A673 (cell line): ENCODE measurements around the gene DDA1. TPM values are rescaled to one million over a fixed set of nuclear protein-coding genes. Genes with fewer than 3 reads are reported as not detected.

Source experiments
- BruUV-seq: library from RNA; stranded (reverse); fragments of 400-500 nt; replicated peaks from 2 replicates; lab custom pipeline; 2021; lab: Mats Ljungman, UMichigan
- CTCF ChIA-PET: fragments of 300-600 bp; sonication (Branson Sonifier 250); formaldehyde crosslinking; loops from one replicate; lab custom pipeline; 2022; ENCODE audit warnings: antibody characterized with exemption; lab: Charles Lee
- POLR2A ChIA-PET: fragments of 300-600 bp; sonication (Branson Sonifier 250); formaldehyde crosslinking; loops from one replicate; lab custom pipeline; 2022; ENCODE audit warnings: antibody characterized with exemption; ENCODE audit not compliant: low non-redundant PET; lab: Charles Lee
- DNase-seq: peaks from one replicate; pipeline ENCODE4 v3.0.0-alpha.2; 2015; ENCODE audit warnings: low spot score
- H3K27ac ChIP-seq: fragments of 200-600 bp; sonication (generic); 2 replicates; pipeline ENCODE4 v1.5.1; 2016; ENCODE audit warnings: mixed run types, low read depth, mild to moderate bottlenecking, mixed read lengths, antibody characterized with exemption, low read length; ENCODE audit not compliant: poor library complexity, severe bottlenecking
- H3K27me3 ChIP-seq: fragments of 200-600 bp; sonication (generic); replicated peaks from 2 replicates; pipeline ENCODE4 v1.6.1; 2017; ENCODE audit warnings: mixed run types, low read depth, mild to moderate bottlenecking, mixed read lengths, antibody characterized with exemption, low read length; ENCODE audit not compliant: insufficient read depth, poor library complexity
- H3K36me3 ChIP-seq: fragments of 200-600 bp; sonication (generic); 2 replicates; pipeline ENCODE4 v1.6.1; 2016; ENCODE audit warnings: mixed run types, mild to moderate bottlenecking, mixed read lengths, antibody characterized with exemption, low read length; ENCODE audit not compliant: insufficient read depth, poor library complexity, severe bottlenecking
- H3K4me1 ChIP-seq: fragments of 200-600 bp; sonication (generic); 2 replicates; pipeline ENCODE4 v1.6.1; 2017; ENCODE audit warnings: mixed run types, mild to moderate bottlenecking, mixed read lengths, antibody characterized with exemption, low read length; ENCODE audit not compliant: insufficient read depth, poor library complexity, severe bottlenecking
- H3K4me3 ChIP-seq: fragments of 200-600 bp; sonication (generic); 2 replicates; pipeline ENCODE4 v1.5.1; 2016; ENCODE audit warnings: low read depth, mixed run types, mild to moderate bottlenecking, mixed read lengths, low read length; ENCODE audit not compliant: poor library complexity, severe bottlenecking
- H3K9me3 ChIP-seq: fragments of 200-600 bp; sonication (generic); 2 replicates; pipeline ENCODE4 v1.6.1; 2016; ENCODE audit warnings: mixed run types, low read depth, mild to moderate bottlenecking, mixed read lengths, antibody characterized with exemption, low read length; ENCODE audit not compliant: poor library complexity, severe bottlenecking
- EZH2 ChIP-seq: fragments of 200-600 bp; sonication (generic); IDR thresholded peaks from 2 replicates; pipeline ENCODE4 v1.6.1; 2017; ENCODE audit warnings: borderline replicate concordance, low read depth, mild to moderate bottlenecking, mixed read lengths, antibody characterized with exemption, low read length; ENCODE audit not compliant: poor library complexity, severe bottlenecking
- intact Hi-C: fragments of 100-400 bp; cut with micrococcal nuclease; formaldehyde crosslinking; loops from one replicate; pipeline ENCODE4 v1.10.0; 2022; ENCODE audit not compliant: unreplicated experiment
- total RNA-seq: library from RNA; stranded (reverse); gene quantifications from 2 replicates; pipeline ENCODE4 v1.2.3, GENCODE V29; 2021
- TF ChIP-seq, protein P1 (sequence below): fragments of 300-800, 200-600 bp; sonication (generic); conservative IDR thresholded peaks from 2 replicates; pipeline ENCODE4 v1.5.1; 2017; ENCODE audit warnings: low read depth, mild to moderate bottlenecking, antibody characterized with exemption, low read length, moderate library complexity, mixed read lengths

Gene DDA1
- total RNA-seq, 1 experiment from 2014 or later: 68.5 TPM

GRCh38 chr19:17311455-17312188 is 2.3 kb downstream of the DDA1 start:
- POLR2A ChIA-PET: no interaction called here
- Histone ChIP-seq H3K4me3 (no peak overlapping the region), H3K36me3 (peaks cover 21% of the 10 kb centered on the region), H3K9me3 (no peaks in the 10 kb centered on the region), H3K27me3 (no peaks in the 10 kb centered on the region), H3K27ac (no peak overlapping the region), H3K4me1 (no peaks in the 10 kb centered on the region)
- TF ChIP-seq, protein P1, sequence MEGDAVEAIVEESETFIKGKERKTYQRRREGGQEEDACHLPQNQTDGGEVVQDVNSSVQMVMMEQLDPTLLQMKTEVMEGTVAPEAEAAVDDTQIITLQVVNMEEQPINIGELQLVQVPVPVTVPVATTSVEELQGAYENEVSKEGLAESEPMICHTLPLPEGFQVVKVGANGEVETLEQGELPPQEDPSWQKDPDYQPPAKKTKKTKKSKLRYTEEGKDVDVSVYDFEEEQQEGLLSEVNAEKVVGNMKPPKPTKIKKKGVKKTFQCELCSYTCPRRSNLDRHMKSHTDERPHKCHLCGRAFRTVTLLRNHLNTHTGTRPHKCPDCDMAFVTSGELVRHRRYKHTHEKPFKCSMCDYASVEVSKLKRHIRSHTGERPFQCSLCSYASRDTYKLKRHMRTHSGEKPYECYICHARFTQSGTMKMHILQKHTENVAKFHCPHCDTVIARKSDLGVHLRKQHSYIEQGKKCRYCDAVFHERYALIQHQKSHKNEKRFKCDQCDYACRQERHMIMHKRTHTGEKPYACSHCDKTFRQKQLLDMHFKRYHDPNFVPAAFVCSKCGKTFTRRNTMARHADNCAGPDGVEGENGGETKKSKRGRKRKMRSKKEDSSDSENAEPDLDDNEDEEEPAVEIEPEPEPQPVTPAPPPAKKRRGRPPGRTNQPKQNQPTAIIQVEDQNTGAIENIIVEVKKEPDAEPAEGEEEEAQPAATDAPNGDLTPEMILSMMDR: no peak
- no peak for TF ChIP-seq EZH2
- CTCF ChIA-PET: no interaction called here
- DNase-seq: no peak
- intact Hi-C loops: no loop called here
- BruUV-seq: no TSS peak

DNA sequence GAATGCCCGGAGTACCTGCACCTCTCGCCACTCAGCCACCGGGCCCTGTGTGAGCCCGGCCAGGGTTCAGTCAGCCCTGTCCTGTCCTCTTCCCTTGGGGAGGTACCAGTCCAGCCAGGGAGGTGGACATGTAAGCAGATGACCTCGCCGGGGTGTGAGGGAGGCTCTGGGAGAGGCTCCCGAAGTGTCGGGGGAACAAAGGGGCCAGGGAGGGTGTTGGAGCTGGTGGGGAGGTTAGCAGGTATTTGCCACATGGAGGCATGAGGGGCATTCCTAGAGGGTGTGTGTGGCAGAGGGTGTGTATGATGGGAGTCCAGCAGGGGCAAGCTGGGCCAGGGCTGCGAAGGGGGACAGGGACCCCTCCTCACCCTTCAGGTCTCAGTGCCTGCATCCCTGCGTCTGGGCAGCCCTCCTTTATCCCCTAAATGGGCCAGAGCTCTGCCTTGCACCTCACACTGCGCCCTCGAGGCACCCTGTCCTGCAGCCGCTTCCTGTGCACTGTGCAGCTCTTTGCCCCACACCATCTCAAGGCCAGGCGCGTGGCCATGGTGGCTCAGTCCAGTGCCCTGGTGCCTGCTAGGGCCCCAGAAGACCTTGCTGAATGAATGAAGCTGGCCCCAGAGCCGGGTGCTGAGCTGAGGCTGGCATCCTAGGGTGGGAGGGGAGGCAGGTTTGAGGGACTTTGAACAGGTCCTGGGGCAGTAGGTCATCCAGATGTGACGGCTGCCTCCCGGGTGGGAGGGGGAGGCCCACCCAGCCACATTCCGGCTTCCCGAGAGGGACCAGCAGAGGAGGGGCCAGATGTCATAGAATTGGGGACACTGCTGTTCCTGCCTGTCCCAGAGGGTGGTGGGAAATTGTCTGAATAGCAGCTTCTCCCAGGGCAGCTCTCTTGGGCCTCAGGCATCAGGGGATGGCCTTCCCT is 3.1 kb downstream of the DDA1 start:
- Histone ChIP-seq H3K4me3 (no peak overlapping the region), H3K36me3 (peaks cover 21% of the 10 kb centered on the region), H3K27ac (no peak overlapping the region), H3K9me3 (no peaks in the 10 kb centered on the region), H3K4me1 (no peaks in the 10 kb centered on the region), H3K27me3 (no peaks in the 10 kb centered on the region)
- BruUV-seq: no TSS peak
- POLR2A ChIA-PET: no interaction called here
- intact Hi-C loops: no loop called here
- CTCF ChIA-PET: no interaction called here
- no peak for TF ChIP-seq EZH2
- TF ChIP-seq, protein P1: no peak
- DNase-seq: no peak

- H3K27ac ChIP-seq: no peak overlapping the region
- ChIA-PET CTCF (no interaction called here), POLR2A (no interaction called here)
- H3K4me1 ChIP-seq: no peaks in the 10 kb centered on the region
- no peak for DNase-seq
- H3K4me3 ChIP-seq: no peak overlapping the region
- intact Hi-C loops: no loop called here
- H3K27me3 ChIP-seq: no peaks in the 10 kb centered on the region
- H3K36me3 ChIP-seq: peaks cover 21% of the 10 kb centered on the region
- BruUV-seq: no TSS peak
- H3K9me3 ChIP-seq: no peaks in the 10 kb centered on the region
- TF ChIP-seq, protein P1: no peak
- no peak for TF ChIP-seq EZH2
Measured at GRCh38 chr19:17314007-17314593, 4.7 kb downstream of the DDA1 start.
